Measurements from ENCODE around the gene MAFF.
"Not testable (repeated sequence)": the region's sequence is repeated elsewhere in the genome, so short reads cannot be mapped to it uniquely, and the experiment has no call there.

Gene MAFF

DNA sequence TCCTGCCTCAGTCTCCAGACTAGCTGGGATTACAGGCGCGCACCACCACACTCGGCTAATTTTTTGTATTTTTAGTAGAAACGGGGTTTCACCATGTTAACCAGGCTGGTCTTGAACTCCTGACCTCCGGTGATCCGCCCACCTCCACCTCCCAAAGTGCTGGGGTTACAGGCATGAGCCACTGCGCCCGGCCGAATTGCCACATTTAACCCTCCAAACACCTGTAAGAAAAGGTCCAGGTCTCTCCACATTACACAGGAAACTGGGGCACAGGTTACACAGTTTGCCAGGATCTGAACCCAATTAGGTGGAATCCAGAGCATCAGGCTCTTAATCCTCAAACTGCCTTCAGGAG lies 24.2 kb upstream of the MAFF start:
- DNase-seq (ENCODE audit: low spot score): not testable (repeated sequence)

DNA sequence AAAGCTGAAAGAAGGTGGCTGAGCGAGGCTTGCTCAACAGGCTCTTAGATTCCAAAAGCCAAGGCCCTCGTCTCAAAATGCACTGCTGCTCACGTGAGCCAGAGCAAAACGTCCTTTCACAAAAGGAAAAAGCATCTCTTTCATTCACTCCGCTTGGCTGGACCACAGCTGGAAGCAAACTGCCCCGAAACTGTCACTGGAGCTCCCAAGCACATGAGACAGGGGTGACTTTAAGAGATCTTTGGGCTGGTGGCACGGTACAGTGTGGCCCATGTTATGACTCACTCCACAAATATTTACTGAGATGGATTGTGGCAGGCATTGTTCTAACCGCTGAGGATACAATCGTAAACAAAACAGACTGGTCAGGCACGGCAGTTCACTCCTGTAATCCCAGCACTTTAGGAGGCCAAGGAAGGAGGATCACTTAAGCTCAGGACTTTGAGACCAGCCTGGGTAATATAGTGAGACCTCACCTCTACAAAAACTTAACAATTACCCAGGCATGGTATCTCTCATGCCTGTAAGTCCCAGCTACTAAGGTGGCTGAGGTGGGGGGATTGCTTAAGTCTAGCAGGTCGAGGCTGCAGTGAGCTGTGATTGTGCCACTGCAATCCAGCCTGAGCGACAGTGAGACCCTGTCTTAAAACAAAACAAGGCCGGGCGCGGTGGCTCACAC lies 23.7 kb upstream of the MAFF start:
- DNase-seq (ENCODE audit: low spot score): peak; percentile 46

DNA sequence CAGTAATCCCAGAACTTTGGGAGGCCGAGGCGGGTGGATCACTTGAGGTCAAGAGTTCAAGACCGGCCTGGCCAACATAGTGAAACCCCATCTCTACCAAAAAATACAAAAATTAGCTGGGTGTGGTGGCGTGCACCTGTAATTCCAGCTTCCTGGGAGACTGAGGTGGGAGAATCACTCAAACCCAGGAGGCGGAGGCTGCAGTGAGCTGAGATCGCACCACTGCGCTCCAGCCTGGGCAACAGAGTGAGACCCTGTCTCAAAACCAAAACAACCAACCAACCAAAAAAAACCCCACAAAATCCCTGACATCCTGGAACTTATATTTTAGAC lies 23.2 kb upstream of the MAFF start:
- not testable (repeated sequence) for DNase-seq (ENCODE audit: low spot score)

DNA sequence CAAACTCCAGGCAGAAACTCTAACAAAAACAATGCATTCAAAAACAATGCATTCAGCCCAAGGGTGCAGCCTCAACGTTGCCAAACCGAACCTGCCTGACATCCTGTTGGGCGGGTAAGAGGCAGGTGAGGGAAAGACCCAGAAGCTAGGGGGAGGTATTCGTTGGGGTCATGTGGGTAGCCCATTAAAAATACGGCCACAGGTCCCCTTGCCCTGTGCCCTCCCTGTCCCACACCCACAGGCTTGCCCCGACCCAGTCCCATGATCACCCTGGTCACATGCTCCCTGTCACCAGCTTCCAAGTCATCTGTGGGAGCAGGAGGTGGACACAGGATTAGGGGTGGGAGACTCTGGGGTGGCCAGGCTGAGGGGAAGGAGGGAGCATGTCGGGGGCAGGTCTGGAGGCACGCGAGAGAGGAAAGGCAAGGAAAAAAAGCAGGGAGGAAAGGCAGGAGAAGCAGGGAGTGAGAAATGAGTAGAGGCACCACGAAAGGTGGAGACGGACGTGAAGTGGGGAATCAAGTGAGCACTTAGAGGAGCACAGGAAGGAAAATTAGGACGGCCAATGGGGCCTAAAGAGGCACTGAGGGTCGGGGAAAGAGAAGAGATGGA lies 20.8 kb upstream of the MAFF start:
- DNase-seq (ENCODE audit: low spot score): no peak

DNA sequence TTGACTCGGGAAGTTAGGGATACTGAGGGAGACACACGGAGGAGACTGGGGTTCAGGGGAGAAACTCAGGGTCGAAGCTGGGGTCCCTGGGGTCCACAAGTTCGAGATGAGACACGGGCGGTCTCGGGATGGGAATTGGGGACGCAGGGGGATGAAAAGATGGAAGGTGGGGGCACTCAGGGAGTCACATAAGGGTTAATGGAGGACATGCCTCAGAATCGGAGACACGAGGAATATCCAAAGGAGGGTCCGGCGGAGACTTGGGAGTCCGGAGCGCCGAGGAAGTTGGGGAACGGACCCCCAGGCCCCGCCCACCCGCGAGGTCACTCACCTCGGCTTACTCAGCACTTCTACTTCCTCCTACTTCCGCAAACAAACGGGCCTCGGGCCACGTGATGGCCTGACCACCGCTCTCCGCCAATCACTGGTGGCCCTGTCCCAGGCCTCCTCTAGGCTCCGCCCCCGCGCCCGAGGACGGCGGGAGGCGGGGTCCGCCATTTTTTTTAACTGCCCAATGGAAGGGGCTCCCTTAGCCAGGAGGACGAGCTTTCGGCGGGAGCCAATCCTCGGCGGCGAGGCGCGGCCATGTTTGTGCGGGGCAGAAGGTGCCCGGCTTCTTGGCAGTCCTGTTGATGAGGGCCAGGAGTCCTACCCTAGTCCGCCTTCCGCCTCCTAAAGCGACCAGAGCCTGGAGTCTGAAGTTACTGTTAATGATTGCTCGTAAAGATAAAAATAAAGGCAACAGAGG lies 20.2 kb upstream of the MAFF start, which contains the start of gene PLA2G6:
Gene PLA2G6 (minus strand): TSS at position 378 of the 748 bp plus-strand sequence. CDS start 12,404 bp downstream, outside the sequence.
- DNase-seq (ENCODE audit: low spot score): peak; percentile 98

DNA sequence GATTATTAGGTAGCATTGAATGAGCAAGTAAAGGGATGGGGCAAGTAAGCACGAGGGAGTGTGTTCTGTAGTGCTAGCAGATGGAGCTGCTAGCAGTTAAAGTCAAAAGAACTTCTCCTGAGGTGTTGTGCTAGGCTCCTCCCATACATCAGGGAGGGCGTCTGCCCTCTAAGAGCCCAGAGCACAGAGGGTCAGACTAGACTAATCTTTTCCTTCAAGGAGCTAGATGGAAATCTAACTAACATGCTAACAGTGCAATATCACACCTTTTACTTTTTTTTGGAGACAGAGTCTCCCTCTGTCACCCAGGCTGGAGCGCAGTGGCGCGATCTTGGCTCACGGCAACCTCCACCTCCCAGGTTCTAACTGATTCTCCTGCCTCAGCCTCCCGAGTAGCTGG lies 17.0 kb upstream of the MAFF start:
- no peak for DNase-seq (ENCODE audit: low spot score)

DNA sequence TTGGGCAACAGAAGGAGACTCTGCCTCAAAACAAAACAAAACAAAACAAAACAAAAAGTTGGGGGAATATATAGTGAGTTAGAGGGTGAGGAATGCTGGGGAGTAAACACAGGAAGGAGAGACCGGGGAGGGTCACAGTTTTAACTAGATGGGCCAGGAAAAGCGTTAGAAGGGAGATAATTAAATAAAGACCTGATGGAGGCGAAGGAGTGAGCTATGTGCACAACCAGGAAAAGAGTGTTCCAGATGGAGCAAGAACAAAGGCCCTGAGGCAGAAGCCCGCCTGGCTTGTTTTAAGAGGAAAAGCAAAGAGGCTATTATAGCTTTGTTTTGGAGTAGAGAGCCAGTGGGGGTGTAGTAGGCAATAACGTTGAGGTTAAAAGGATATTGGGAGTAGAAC lies 15.4 kb upstream of the MAFF start:
- no peak for DNase-seq (ENCODE audit: low spot score)

DNA sequence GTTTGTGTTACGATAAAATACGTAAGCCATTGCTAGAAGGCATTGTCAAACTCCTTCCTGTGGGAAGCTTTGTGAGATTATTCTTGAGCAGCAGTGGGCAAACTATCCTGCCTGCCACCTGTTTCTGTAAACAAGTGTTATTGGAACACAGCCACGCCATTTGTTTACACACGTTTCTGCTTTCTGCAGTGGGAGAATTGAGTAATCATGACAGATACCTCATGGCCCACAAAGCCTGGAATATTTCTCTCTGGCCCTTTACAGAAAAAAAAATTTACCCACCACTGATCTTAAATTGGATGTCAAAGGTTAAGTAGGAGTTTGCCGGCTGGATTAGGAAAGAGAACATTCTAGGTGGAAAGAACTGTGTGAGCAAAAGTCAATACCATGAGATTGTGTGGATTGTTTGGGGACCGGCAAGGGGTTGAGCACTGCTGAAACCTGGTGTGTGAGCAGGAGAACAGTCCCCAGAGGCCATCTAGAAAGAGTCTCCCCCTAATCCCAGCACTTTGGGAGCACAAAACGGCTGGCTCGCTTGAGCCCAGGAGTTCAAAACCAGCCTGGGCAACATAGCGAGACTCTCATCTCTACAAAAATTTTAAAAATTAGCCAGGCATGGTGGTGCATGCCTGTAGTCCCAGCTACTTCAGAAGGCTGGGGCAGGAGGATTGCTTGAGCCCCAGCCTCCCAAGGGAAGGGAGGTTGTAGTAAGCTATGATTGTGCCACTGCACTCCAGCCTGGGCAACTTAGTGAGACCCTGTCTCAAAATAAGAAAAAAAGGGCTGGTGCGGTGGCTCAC lies 14.2 kb upstream of the MAFF start:
- no peak for DNase-seq (ENCODE audit: low spot score)

DNA sequence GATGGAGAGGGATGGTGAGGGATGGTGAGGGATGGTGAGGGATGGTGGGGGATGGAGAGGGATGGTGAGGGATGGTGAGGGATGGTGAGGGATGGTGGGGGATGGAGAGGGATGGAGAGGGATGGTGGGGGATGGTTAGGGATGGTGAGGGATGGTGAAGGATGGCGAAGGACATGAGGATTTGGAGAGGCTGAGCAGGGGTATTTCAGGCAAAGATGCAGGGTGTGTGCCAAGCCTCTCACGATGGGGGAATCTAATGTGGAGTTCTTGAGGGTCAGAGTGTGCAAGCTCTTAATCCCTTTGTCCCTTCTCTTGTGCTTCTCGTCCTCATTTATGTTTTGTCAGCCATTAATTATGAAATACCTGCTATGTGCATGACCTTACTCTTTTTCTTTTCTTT lies 12.7 kb upstream of the MAFF start:
- no peak for DNase-seq (ENCODE audit: low spot score)

DNA sequence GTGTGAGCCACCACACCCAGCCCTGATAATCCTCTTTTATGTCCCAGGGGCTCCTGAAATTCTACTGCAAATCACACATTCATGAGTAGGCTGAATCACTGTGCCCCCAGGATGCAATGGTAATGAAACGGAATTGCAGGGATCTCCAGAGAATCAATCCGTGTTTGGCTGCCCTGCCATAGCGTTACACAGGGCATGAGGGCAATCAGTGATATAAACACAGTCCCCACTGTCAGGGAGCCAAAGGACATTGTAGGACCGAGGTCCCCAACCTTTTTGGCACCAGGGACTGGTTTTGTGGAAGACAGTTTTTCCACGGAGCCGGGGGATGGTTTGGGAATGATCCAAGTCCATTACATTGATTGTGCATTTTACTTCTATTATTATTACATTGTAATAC lies 11.2 kb upstream of the MAFF start:
- no peak for DNase-seq (ENCODE audit: low spot score)

DNA sequence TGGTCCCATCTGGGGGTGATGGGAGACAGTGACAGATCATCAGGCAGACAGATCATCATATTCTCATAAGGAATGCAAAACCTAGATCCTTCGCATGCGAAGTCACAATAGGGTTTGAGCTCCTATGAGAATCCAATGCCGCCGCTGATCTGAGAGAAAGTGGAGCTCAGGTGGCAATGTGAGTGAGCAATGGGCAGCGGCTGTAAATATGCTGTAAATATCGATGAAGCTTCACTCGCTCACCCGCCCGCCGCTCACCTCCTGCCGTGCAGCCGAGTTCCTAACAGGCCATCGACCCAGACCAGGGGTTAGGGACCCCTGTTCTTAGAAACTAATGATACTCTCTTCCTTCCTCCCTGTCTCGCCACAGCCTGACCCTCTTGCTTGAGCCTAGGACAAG lies 10.7 kb upstream of the MAFF start:
- DNase-seq (ENCODE audit: low spot score): no peak

DNA sequence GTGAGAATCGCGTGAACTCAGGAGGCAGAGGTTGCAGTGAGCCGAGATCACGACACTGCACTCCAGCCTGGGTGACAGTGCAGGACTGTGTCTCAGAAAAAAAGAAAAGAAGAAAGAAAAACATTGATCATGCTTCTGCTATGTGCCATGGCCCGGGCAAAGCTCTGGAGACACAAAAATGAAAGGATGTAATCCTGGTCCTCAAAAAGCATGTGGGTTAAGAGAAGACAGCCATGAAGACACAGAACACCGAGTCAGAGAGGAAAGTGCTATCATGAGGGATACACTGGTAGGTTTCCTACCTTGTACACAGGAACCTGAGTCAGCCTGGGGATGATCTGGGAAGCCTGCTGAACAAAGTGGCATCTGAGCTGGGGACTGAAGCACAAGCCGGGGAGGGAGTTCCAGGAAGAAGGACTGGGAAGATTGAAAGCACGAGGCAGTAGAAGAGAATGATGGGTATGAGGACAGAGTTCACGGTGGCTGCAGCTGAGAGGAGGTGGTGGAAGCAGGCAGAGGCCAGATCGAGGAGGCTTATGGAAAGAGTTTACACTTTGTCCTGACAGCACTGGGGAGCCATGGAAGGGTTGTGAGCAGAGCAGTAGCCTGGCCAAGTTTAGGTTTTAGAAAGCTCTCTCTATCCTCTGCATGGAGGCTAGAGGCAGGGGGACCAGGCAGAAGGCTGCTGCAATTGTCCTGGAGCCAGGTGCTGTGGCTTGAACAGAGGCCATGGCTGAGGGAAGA lies 9.9 kb upstream of the MAFF start:
- no peak for DNase-seq (ENCODE audit: low spot score)

DNA sequence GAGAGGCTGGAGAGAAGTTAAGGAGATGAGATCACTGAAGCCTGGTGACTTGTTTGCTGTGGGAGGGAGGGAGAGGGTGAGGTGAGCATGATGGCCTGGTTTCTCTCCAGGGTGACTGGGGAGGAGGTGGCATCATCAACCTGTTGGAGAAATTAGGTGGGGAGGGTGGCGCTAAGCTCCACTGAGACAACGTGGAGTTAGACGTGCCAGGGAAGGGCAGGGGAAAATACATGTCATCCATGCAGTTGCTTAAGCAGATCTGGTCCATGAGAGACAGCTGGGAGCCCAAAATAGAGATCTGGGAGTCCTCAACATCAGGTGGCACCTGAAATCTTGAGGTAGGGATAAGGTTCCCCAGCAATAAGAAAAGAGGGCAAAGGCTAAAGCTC lies 9.3 kb upstream of the MAFF start:
- no peak for DNase-seq (ENCODE audit: low spot score)

DNA sequence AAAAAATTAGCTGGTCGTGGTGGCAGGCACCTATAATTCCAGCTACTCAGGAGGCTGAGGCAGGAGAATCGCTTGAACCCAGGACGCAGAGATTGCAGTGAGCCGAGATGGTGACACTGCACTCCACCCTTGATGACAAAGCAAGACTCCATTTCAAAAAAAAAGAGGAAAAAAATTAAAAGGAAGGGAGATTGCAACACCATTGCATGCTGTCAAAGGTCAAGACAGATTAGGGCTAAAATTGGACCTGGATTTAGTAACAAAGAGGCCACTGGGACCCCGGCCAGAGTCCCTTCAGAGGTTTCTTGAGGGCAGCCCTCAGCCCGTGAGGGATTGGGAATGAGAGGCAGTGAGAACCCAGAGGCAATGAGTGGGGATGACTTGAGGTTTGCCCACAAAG lies 8.2 kb upstream of the MAFF start:
- no peak for DNase-seq (ENCODE audit: low spot score)

DNA sequence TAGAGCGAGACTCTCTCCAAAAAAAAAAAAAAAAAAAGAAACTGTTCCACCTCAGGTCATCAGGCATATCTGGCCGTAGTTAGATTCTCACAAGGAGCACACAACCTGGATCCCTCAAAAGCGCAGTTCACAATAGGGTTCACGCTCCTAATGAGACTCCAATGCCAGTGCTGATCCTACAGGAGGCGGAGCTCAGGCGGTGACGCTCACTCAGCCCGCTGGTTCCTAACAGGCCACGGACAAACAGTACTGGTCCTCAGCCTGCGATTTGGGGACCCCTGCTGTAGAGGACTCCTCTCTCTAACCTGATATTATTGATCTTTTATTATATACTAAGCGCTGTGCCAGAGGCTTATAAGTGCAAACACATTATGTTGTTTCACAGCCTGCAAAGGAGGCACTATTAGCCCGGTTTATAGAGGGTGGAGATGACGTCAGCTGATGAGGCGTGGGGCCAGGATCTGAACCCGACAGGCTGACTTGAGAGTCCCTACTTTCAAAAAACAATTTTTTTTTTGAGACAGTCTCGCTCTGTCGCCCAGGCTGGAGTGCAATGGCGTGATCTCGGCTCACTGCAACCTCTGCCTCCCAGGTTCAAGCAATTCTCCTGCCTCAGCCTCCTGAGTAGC lies 4.9 kb upstream of the MAFF start:
- no peak for DNase-seq (ENCODE audit: low spot score)

DNA sequence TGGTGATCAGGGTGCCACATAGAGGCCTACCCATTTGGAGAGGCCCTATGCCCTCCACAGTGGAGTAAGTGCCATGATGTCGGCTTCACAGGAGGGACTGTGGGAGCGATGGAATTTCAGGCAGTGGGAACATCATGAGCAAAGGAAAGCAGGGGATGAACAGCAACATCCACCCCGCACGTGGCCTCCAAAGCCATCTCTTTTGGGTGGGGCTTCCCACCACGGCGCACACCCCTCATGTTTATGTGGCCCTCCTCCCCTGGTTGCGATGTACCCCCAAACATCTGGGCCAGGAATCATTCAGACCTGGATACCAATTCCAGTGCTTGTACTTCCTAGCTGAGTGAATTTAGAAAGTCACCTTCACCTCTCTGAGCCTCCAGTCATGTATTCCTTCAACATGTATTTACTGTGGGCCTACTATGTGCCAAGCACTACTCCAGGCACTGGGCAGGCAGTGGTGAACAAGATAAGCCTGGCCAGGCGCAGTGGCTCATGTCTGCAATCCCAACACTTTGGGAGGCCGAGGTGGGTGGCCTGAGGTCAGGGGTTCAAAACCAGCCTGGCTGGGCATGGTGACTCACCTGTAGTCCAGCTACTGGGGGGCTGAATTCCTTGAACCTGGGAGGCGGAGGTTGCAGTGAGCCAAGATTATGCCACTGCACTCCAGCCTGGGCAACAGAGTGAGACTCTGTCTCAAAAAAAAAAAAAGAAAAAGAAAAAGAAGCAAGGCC lies 1.8 kb upstream of the MAFF start:
- no peak for DNase-seq (ENCODE audit: low spot score)

DNA sequence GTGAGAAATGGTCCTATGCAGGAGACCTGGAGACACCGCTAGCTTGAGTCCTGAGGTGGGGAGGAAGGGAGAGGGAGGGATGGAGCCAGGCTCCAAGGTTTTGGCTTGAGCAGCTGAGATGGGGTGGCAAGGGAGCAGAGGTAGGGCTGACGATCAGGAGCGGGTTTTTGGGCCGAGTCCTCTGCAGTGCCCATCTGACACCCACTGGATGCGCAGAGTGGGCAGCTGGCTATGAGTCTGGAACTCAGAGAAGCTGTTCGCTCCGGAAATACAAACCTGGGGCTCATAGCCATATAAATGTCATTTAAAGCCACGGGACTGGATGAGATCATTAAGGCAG lies 453 bp upstream of the MAFF start:
- no peak for DNase-seq (ENCODE audit: low spot score)

DNA sequence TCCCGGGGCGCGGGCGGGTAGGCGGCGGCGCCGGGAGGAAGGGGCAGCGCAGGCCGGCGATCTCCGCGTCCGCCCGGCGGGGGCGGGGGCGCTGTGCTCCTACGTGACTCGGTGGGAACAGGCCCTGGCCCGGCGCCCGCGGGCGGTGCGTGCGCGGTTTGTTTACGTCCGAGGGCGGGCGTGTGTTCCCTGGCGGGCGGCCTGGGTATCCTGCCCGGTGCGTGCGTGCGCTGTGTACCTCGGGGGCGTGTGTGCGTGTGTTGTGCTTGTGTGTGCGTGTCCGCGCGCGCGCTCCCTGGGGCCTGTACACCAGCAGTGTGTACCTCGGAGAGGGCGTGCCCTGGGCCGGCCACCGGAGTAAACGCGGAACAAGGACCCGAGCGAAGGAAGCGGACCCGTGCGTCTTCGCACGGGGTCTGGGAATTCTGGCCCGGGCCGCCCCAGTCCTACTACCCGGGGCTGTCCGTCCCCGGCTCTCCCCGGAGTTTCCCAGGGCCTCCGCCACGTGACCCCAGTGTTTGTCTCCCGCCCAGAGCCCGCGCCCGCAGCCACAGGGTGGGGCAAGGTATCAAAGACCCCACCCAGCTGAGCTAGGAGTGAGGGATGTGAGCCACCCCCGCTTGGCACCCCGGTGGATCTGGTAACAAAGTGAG lies 769 bp downstream of the MAFF start:
- DNase-seq (ENCODE audit: low spot score): peak; percentile 70

DNA sequence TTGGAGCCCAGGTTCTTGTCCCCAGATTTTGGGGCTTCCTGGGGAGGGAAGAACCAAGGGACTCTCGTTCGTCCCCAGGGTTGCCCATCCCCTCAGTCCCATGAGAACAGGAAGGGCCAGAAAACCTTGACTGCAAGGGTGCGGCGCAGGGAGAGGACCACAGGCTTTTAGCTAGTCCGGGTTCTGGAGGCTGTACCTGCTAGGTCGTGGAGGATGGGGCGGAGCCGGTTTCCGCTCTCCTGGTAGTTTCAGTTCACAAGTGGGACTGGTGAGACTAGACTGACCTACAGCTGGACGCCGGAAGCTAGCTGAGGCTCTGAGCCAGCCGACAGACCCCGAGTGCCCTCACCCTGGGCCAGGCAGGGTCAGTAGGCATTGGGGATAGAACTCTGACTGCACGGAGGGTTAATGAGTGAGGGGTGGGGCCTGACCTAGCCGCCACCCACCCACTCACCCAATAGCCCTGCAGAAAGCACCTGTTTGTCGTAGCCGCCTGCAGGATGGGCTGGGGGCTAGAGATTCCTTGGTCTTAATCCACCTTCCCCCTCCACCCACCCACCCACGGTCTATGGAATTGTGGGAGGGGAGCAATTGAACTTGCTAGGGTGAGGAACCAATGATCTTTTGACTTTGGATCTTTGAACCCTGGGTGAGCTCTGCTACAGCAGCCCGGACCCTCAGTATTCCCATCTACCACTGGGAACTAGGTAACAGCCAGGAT lies 1.5 kb downstream of the MAFF start:
- peak; percentile 73 for DNase-seq (ENCODE audit: low spot score)
